Measurements from ENCODE around the gene TXNL4A.

Gene TXNL4A

GRCh38 chr18:79935925-79936324, 52.4 kb downstream of the TXNL4A start:
- no peak for DNase-seq

GRCh38 chr18:79935499-79935898, 52.9 kb downstream of the TXNL4A start:
- no peak for DNase-seq

GRCh38 chr18:79935098-79935480, 53.3 kb downstream of the TXNL4A start:
- no peak for DNase-seq

- DNase-seq, result no peak
Measured at GRCh38 chr18:79934311-79935097, 53.9 kb downstream of the TXNL4A start.

GRCh38 chr18:79933765-79934164, 54.6 kb downstream of the TXNL4A start:
- DNase-seq, result no peak

- no peak for DNase-seq
Measured at GRCh38 chr18:79932907-79933306, 55.5 kb downstream of the TXNL4A start.

- no peak for DNase-seq
Measured at GRCh38 chr18:79931475-79931874, 56.9 kb downstream of the TXNL4A start.

- DNase-seq, result no peak
Measured at GRCh38 chr18:79930020-79930642, 58.2 kb downstream of the TXNL4A start.

- DNase-seq, result no peak
Measured at GRCh38 chr18:79928563-79928960, 59.8 kb downstream of the TXNL4A start.

- DNase-seq, result no peak
Measured at GRCh38 chr18:79927607-79928562, 60.5 kb downstream of the TXNL4A start.

GRCh38 chr18:79926715-79927606, 61.4 kb downstream of the TXNL4A start:
- no peak for DNase-seq

GRCh38 chr18:79926306-79926705, 62.1 kb downstream of the TXNL4A start:
- DNase-seq, result no peak

GRCh38 chr18:79924814-79925731, 63.3 kb downstream of the TXNL4A start:
- DNase-seq, result peak in 17 of 51 donors; percentile 14 to 66 (median 46)

- DNase-seq, result no peak
Measured at GRCh38 chr18:79923896-79924585, 64.3 kb downstream of the TXNL4A start.

GRCh38 chr18:79922971-79923411, 65.4 kb downstream of the TXNL4A start:
- no peak for DNase-seq

GRCh38 chr18:79921984-79922965, 66.1 kb downstream of the TXNL4A start:
- no peak for DNase-seq

Measured in hypothalamus (tissue), 51 donors.